ENCODE results near the gene METTL2A. TPM values are rescaled to one million over a fixed set of nuclear protein-coding genes. Genes with fewer than 3 reads are reported as not detected.
"Not testable (repeated sequence)": the region's sequence is repeated elsewhere in the genome, so short reads cannot be mapped to it uniquely, and the experiment has no call there.

Gene METTL2A
- total and polyA plus RNA-seq, 9 donors: 7.3 to 23.0 (median 15.2) TPM

DNA sequence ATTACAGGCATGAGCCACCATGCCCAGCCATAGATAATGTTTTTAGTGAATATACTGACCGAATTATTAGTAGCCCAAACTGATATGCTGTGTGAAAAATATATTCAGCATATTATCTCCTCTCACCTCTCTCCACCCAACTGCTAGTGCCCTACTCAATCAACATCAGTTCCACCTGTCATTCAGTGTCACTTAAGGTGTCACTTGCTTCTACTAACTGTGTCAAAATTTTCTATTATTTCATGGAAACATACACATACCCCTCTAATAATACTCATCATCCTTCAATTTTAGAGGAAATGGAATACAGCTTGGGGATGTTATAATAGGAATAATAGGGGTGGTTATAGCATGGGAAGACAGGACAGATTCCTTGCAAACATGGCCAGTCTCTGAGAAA lies 30.8 kb upstream of the METTL2A start:
- H3K27ac ChIP-seq: no peak overlapping the region

DNA sequence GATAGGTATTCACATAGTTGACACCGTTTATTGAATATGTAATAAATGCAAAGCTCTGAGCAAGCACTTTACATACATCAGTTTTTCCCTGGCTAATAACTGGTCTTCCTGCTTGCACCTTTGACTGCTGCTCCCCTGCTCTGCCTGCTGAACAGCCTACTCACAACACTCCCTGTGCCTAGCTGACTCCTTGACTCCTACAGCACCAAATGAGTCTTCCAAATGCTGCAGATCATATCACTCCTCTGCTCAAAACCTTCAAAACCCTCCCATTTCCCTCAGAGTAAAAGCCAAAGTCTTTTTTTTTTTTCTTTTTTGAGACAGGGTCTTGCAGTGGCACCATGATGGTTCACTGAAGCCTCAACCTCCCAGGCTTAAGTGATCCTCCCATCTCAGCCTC lies 24.8 kb upstream of the METTL2A start:
- Histone ChIP-seq H3K27ac (no peak overlapping the region), H3K36me3 (no peaks in the 10 kb centered on the region), H3K4me1 (ENCODE audit: insufficient read depth) (no peaks in the 10 kb centered on the region), H3K9me3 (no peaks in the 10 kb centered on the region), H3K4me3 (no peak overlapping the region), H3K27me3 (no peaks in the 10 kb centered on the region)
- 75 to 85% (median 84%) methylated on average over 1 of the region's 1 CpG for WGBS, 3 donors
- no peak for TF ChIP-seq EP300 (IDR thresholded peaks at IDR 0.05)
- no peak for TF ChIP-seq POLR2A (IDR thresholded peaks at IDR 0.05)
- TF ChIP-seq, protein P1, sequence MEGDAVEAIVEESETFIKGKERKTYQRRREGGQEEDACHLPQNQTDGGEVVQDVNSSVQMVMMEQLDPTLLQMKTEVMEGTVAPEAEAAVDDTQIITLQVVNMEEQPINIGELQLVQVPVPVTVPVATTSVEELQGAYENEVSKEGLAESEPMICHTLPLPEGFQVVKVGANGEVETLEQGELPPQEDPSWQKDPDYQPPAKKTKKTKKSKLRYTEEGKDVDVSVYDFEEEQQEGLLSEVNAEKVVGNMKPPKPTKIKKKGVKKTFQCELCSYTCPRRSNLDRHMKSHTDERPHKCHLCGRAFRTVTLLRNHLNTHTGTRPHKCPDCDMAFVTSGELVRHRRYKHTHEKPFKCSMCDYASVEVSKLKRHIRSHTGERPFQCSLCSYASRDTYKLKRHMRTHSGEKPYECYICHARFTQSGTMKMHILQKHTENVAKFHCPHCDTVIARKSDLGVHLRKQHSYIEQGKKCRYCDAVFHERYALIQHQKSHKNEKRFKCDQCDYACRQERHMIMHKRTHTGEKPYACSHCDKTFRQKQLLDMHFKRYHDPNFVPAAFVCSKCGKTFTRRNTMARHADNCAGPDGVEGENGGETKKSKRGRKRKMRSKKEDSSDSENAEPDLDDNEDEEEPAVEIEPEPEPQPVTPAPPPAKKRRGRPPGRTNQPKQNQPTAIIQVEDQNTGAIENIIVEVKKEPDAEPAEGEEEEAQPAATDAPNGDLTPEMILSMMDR (IDR thresholded peaks at IDR 0.05): no peak
- no peak for DNase-seq
- intact Hi-C loops (cut with DNase I): no loop called here

More for the DNA sequence above, 30.8 kb upstream of the METTL2A start:
- H3K9me3 ChIP-seq: no peaks in the 10 kb centered on the region
- 78 to 86% (median 78%) methylated on average over 1 of the region's 1 CpG for WGBS, 3 donors
- DNase-seq: no peak
- TF ChIP-seq EP300 (IDR thresholded peaks at IDR 0.05): no peak
- TF ChIP-seq, protein P1 (IDR thresholded peaks at IDR 0.05): no peak
- TF ChIP-seq POLR2A (IDR thresholded peaks at IDR 0.05): no peak
- no peaks in the 10 kb centered on the region for H3K36me3 ChIP-seq
- intact Hi-C loops (cut with DNase I): no loop called here
- no peaks in the 10 kb centered on the region for H3K4me1 ChIP-seq (ENCODE audit: insufficient read depth)
- no peak overlapping the region for H3K4me3 ChIP-seq
- no peaks in the 10 kb centered on the region for H3K27me3 ChIP-seq

DNA sequence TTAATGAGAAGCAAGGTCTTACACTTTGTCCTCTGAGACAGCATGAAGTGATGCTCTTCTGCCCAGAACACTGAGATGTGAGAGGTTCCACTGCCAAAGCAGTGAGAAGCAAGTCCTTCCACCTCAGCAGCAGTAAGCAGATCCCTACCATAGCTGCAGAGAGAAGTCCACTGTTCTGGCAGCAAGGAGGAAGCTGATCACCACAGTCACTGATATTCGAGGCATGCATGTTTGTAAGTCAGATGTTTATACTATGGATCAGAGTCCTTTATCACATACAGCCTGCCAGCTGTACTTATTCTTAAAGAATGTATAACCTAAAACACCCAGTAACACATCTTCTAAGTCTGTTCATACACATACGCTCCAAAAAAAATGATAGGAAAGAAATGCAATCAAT lies 18.2 kb upstream of the METTL2A start:
- Histone ChIP-seq H3K9me3 (no peaks in the 10 kb centered on the region), H3K27ac (no peak overlapping the region), H3K4me3 (no peak overlapping the region), H3K27me3 (no peaks in the 10 kb centered on the region), H3K4me1 (ENCODE audit: insufficient read depth) (no peaks in the 10 kb centered on the region), H3K36me3 (no peaks in the 10 kb centered on the region)
- WGBS, 3 donors: 20 to 48% (median 20%) methylated on average over 2 of the region's 2 CpGs
- TF ChIP-seq POLR2A (IDR thresholded peaks at IDR 0.05) (no peak), EP300 (IDR thresholded peaks at IDR 0.05) (no peak)
- TF ChIP-seq, protein P1 (IDR thresholded peaks at IDR 0.05): no peak
- intact Hi-C loops (cut with DNase I): no loop called here
- DNase-seq: no peak

DNA sequence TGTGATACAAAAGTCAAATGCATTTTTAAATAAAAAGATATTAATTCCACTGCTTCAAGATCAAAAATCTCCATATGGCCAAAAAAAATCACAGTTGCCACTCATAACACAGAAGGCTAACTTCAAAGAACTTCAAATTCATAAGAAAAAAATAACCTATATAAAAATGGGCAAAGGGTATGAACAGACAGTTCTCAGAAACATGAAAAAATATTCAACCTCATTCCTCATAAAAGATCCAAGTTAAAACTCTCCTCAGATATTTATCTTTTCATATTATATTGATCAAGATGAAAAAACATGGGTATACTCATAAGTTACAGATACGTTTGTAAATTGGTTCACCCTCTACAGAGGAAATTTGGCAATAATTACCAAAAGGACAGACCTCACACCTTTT lies 10.6 kb upstream of the METTL2A start:
- H3K36me3 ChIP-seq; H3K4me3 ChIP-seq; H3K27me3 ChIP-seq; DNase-seq; H3K9me3 ChIP-seq; intact Hi-C loops (cut with DNase I); H3K27ac ChIP-seq; H3K4me1 ChIP-seq (ENCODE audit: insufficient read depth): not testable (repeated sequence)
- 83 to 91% (median 87%) methylated on average over 1 of the region's 1 CpG for WGBS, 3 donors

DNA sequence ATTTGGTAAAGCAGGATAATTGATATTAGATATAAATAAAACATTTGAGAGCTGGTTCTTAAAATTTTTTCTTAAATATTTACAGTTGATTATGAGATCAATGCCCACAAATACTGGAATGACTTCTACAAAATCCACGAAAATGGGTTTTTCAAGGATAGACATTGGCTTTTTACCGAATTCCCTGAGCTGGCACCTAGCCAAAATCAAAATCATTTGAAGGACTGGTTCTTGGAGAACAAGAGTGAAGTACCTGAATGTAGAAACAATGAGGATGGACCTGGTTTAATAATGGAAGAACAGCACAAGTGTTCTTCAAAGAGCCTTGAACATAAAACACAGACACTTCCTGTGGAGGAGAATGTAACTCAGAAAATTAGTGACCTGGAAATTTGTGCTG lies 2.5 kb downstream of the METTL2A start:
- H3K27me3 ChIP-seq; H3K9me3 ChIP-seq; H3K4me1 ChIP-seq (ENCODE audit: insufficient read depth); H3K27ac ChIP-seq; H3K4me3 ChIP-seq; H3K36me3 ChIP-seq; intact Hi-C loops (cut with DNase I); DNase-seq: not testable (repeated sequence)
- 68 to 86% (median 73%) methylated on average over 2 of the region's 2 CpGs for WGBS, 3 donors

DNA sequence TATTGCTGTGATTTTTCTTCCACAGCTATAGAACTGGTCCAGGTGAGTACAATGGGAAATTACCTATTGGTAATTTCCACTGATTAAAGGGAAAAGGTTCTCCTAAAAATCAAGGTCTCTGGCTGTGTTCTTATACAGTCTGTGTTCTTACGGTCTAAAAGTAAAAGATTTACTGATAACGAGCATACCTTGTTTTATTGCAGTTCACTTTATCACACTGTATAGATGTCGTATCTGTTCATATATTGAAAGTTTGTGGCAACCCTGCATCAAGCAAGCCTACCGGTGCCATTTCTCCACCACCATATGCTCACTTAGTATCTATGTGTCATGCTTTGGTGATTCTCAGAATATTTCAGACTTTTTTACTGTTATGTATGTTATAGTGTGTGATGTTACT lies 11.6 kb downstream of the METTL2A start:
- not testable (repeated sequence) for H3K27ac ChIP-seq; H3K36me3 ChIP-seq; H3K9me3 ChIP-seq; DNase-seq; H3K4me3 ChIP-seq; H3K27me3 ChIP-seq; H3K4me1 ChIP-seq (ENCODE audit: insufficient read depth)
- 92 to 95% (median 95%) methylated on average over 4 of the region's 4 CpGs for WGBS, 3 donors
- intact Hi-C loops (cut with DNase I): loop anchor here in 1 of 4 donors (5.0 kb wide), 1 partner anchor 477 kb away; no protein-coding TSS in a partner anchor

DNA sequence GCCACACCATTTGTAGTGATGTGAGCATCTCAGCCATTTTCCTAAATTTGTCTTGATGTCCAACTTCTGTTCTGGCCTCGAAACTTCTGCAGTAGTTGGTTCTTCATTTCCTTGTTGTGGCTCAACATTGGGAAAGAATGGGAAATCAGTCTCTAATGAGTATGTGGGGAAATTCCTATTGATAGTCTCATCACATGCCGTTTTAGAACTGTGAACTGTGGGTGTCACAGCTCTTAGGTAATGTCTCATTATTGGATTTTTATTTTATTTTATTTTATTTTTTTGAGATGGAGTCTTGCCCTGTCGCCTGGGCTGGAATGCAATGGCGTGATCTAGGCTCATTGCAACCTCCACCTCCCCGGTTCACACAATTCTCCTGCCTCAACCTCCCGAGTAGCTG lies 17.5 kb downstream of the METTL2A start:
- H3K4me3 ChIP-seq; H3K9me3 ChIP-seq; H3K36me3 ChIP-seq; DNase-seq; H3K4me1 ChIP-seq (ENCODE audit: insufficient read depth); intact Hi-C loops (cut with DNase I); H3K27ac ChIP-seq; H3K27me3 ChIP-seq: not testable (repeated sequence)
- WGBS, 3 donors: 95 to 97% (median 96%) methylated on average over 6 of the region's 6 CpGs
